Measurements from ENCODE around the gene GDE1. TPM values are rescaled to one million over a fixed set of nuclear protein-coding genes. Genes with fewer than 3 reads are reported as not detected.

GDE1 gene
- total and polyA plus RNA-seq, 9 of the 15 experiments (the other 6 are each of a cell fraction or from before 2014, with no cell fraction given), result 18.8 to 40.5 (median 22.3) TPM

DNA sequence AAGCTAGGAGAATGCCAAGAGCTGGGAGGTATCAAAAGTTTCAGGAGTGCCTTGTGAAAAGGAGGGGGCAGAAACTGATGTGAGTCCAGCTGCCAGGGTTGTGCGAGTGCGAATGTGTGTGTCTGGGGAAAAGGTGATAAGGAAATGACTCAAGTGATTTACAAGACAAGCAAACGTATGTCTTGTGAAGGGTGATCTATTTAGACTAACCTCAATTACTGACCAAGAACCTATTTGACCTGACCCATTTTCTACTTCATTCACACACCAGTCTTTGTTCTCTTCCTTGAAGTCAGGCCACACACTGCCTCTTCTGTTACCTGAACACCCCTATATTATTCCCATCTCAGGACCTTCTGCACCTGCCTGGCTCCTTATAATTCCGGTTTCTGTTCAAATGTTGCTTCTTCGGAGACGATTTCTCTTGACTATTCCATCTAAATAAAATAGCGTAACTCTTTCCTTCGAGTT is 1.0 kb downstream of the GDE1 start (continued):
- TF ChIP-seq, protein P1, sequence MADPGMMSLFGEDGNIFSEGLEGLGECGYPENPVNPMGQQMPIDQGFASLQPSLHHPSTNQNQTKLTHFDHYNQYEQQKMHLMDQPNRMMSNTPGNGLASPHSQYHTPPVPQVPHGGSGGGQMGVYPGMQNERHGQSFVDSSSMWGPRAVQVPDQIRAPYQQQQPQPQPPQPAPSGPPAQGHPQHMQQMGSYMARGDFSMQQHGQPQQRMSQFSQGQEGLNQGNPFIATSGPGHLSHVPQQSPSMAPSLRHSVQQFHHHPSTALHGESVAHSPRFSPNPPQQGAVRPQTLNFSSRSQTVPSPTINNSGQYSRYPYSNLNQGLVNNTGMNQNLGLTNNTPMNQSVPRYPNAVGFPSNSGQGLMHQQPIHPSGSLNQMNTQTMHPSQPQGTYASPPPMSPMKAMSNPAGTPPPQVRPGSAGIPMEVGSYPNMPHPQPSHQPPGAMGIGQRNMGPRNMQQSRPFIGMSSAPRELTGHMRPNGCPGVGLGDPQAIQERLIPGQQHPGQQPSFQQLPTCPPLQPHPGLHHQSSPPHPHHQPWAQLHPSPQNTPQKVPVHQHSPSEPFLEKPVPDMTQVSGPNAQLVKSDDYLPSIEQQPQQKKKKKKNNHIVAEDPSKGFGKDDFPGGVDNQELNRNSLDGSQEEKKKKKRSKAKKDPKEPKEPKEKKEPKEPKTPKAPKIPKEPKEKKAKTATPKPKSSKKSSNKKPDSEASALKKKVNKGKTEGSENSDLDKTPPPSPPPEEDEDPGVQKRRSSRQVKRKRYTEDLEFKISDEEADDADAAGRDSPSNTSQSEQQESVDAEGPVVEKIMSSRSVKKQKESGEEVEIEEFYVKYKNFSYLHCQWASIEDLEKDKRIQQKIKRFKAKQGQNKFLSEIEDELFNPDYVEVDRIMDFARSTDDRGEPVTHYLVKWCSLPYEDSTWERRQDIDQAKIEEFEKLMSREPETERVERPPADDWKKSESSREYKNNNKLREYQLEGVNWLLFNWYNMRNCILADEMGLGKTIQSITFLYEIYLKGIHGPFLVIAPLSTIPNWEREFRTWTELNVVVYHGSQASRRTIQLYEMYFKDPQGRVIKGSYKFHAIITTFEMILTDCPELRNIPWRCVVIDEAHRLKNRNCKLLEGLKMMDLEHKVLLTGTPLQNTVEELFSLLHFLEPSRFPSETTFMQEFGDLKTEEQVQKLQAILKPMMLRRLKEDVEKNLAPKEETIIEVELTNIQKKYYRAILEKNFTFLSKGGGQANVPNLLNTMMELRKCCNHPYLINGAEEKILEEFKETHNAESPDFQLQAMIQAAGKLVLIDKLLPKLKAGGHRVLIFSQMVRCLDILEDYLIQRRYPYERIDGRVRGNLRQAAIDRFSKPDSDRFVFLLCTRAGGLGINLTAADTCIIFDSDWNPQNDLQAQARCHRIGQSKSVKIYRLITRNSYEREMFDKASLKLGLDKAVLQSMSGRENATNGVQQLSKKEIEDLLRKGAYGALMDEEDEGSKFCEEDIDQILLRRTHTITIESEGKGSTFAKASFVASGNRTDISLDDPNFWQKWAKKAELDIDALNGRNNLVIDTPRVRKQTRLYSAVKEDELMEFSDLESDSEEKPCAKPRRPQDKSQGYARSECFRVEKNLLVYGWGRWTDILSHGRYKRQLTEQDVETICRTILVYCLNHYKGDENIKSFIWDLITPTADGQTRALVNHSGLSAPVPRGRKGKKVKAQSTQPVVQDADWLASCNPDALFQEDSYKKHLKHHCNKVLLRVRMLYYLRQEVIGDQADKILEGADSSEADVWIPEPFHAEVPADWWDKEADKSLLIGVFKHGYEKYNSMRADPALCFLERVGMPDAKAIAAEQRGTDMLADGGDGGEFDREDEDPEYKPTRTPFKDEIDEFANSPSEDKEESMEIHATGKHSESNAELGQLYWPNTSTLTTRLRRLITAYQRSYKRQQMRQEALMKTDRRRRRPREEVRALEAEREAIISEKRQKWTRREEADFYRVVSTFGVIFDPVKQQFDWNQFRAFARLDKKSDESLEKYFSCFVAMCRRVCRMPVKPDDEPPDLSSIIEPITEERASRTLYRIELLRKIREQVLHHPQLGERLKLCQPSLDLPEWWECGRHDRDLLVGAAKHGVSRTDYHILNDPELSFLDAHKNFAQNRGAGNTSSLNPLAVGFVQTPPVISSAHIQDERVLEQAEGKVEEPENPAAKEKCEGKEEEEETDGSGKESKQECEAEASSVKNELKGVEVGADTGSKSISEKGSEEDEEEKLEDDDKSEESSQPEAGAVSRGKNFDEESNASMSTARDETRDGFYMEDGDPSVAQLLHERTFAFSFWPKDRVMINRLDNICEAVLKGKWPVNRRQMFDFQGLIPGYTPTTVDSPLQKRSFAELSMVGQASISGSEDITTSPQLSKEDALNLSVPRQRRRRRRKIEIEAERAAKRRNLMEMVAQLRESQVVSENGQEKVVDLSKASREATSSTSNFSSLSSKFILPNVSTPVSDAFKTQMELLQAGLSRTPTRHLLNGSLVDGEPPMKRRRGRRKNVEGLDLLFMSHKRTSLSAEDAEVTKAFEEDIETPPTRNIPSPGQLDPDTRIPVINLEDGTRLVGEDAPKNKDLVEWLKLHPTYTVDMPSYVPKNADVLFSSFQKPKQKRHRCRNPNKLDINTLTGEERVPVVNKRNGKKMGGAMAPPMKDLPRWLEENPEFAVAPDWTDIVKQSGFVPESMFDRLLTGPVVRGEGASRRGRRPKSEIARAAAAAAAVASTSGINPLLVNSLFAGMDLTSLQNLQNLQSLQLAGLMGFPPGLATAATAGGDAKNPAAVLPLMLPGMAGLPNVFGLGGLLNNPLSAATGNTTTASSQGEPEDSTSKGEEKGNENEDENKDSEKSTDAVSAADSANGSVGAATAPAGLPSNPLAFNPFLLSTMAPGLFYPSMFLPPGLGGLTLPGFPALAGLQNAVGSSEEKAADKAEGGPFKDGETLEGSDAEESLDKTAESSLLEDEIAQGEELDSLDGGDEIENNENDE (IDR thresholded peaks at IDR 0.05; ENCODE audit: low read depth, low read length), result no peak
- TF ChIP-seq CBX2 (IDR thresholded peaks at IDR 0.05; ENCODE audit: insufficient read depth, low read length, poor library complexity, severe bottlenecking) (no peak), MCM5 (IDR thresholded peaks at IDR 0.05; ENCODE audit: low read depth) (no peak), RBM25 (IDR thresholded peaks at IDR 0.05; ENCODE audit: low read depth, low read length, severe bottlenecking) (no peak), ZKSCAN8 (CRISPR knock-in tag; IDR thresholded peaks at IDR 0.05) (no peak), EP400 (IDR thresholded peaks at IDR 0.05) (peak; percentile 49; the same call in 1 of the 2 replicates), POLR2H (tag; IDR thresholded peaks at IDR 0.05; ENCODE audit: low read depth) (no peak), CHD4 (IDR thresholded peaks at IDR 0.05; ENCODE audit: insufficient read depth, insufficient replicate concordance, low read depth, low read length, poor library complexity, severe bottlenecking) (no peak)
- TF ChIP-seq, protein P2, sequence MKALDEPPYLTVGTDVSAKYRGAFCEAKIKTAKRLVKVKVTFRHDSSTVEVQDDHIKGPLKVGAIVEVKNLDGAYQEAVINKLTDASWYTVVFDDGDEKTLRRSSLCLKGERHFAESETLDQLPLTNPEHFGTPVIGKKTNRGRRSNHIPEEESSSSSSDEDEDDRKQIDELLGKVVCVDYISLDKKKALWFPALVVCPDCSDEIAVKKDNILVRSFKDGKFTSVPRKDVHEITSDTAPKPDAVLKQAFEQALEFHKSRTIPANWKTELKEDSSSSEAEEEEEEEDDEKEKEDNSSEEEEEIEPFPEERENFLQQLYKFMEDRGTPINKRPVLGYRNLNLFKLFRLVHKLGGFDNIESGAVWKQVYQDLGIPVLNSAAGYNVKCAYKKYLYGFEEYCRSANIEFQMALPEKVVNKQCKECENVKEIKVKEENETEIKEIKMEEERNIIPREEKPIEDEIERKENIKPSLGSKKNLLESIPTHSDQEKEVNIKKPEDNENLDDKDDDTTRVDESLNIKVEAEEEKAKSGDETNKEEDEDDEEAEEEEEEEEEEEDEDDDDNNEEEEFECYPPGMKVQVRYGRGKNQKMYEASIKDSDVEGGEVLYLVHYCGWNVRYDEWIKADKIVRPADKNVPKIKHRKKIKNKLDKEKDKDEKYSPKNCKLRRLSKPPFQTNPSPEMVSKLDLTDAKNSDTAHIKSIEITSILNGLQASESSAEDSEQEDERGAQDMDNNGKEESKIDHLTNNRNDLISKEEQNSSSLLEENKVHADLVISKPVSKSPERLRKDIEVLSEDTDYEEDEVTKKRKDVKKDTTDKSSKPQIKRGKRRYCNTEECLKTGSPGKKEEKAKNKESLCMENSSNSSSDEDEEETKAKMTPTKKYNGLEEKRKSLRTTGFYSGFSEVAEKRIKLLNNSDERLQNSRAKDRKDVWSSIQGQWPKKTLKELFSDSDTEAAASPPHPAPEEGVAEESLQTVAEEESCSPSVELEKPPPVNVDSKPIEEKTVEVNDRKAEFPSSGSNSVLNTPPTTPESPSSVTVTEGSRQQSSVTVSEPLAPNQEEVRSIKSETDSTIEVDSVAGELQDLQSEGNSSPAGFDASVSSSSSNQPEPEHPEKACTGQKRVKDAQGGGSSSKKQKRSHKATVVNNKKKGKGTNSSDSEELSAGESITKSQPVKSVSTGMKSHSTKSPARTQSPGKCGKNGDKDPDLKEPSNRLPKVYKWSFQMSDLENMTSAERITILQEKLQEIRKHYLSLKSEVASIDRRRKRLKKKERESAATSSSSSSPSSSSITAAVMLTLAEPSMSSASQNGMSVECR (CRISPR knock-in tag; IDR thresholded peaks at IDR 0.05), result no peak
- TF ChIP-seq, protein P3, sequence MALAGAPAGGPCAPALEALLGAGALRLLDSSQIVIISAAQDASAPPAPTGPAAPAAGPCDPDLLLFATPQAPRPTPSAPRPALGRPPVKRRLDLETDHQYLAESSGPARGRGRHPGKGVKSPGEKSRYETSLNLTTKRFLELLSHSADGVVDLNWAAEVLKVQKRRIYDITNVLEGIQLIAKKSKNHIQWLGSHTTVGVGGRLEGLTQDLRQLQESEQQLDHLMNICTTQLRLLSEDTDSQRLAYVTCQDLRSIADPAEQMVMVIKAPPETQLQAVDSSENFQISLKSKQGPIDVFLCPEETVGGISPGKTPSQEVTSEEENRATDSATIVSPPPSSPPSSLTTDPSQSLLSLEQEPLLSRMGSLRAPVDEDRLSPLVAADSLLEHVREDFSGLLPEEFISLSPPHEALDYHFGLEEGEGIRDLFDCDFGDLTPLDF (CRISPR knock-in tag; IDR thresholded peaks at IDR 0.05), result no peak; the same call in 1 of the 2 replicates
